ENCODE measurements around the gene KDM2B.
"Not testable (repeated sequence)": the region's sequence is repeated elsewhere in the genome, so short reads cannot be mapped to it uniquely, and the experiment has no call there.

The KDM2B gene

GRCh38 chr12:121499929-121500793 is 80.7 kb downstream of the KDM2B start:
- no peak for DNase-seq (ENCODE audit: low read depth)

DNA sequence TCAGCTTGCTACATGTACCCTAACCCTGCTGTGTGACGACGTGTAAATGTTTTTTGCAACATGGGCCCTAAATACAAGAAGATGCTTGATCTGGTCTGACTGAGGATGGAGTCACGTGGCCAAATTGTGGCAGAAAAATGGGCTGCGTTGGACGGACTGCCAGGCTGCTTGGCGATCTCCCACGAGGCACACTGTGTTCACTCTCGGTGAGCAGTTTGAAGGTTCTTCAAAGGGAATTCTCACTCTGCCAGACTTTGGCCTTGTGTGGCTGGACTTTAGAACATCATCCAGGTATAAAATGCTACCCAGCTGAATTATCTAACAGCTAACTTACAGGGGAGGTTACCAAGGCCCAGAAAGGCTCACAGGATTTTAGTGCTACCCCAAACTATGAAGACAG is 85.1 kb downstream of the KDM2B start:
- DNase-seq (ENCODE audit: low read depth): no peak

GRCh38 chr12:121494093-121494787 is 86.6 kb downstream of the KDM2B start:
- DNase-seq (ENCODE audit: low read depth): no peak

GRCh38 chr12:121490401-121491281 is 90.2 kb downstream of the KDM2B start:
- DNase-seq (ENCODE audit: low read depth): no peak

DNA sequence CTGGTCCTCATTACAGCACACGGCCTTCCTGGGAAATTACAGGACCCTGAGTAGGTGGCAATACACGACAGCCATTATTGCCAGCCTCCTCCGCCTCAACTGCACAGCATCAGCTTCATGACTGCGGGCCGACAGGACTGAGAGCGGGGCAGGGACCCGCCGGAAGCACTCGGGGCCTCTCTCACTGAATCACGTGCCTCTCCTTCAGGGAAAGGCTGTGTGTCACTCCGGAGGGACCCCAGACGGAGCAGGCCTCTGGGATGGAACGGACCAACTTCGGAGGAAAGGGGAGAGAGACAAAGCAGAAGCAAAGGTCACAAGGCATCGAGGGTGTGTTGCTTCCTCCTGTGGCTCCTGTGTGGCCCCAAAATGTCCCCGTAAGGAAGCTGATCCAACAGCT is 90.9 kb downstream of the KDM2B start:
- DNase-seq (ENCODE audit: low read depth): no peak

- DNase-seq (ENCODE audit: low read depth): no peak
Observed at GRCh38 chr12:121484967-121485366, 95.9 kb downstream of the KDM2B start.

GRCh38 chr12:121484564-121484963 is 96.3 kb downstream of the KDM2B start:
- DNase-seq (ENCODE audit: low read depth): not testable (repeated sequence)

GRCh38 chr12:121483949-121484348 is 96.9 kb downstream of the KDM2B start:
- no peak for DNase-seq (ENCODE audit: low read depth)

DNA sequence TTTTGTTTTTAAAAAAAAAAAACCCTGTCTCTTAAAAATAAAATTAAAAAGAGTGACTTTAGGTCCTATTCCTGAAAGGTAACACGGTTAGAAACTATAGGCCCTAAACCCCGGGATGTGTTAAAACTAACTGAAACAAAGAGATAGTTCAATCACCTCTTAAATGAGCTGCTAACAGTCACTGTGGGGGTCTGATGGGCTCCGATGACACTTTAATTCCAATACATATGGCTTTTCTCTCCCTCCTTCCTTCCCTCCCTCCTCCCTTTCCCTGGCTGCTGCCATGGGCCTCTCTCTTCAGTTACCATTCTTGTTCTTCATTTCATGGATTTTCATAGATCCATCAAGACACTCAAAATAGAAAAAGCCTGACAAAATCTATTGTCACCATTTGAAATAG is 104.3 kb downstream of the KDM2B start:
- DNase-seq (ENCODE audit: low read depth): no peak

GRCh38 chr12:121475279-121475678 is 105.5 kb downstream of the KDM2B start:
- DNase-seq (ENCODE audit: low read depth): no peak

GRCh38 chr12:121472150-121472905 is 108.5 kb downstream of the KDM2B start:
- DNase-seq (ENCODE audit: low read depth): no peak

DNA sequence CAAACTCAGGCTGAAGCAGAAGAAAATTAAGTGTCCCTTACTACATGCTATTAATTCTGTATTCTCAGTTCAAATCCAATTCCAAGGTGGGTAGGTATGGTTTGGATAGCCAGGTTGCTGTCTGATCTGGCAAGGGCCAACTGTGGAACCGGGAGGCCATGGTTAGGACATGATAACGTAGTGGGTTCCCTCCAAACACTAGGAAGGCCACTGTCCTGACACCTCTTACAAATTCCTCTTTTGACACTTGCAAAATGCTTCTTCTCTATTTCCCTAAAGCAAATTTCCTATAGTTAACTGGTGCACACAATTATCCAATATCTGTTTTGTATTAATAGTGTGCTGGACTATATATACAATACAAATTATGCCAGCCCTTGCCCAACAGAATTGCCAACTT is 110.1 kb downstream of the KDM2B start:
- no peak for DNase-seq (ENCODE audit: low read depth)

- DNase-seq (ENCODE audit: low read depth): no peak
Observed at GRCh38 chr12:121468499-121468801, 112.4 kb downstream of the KDM2B start.

- no peak for DNase-seq (ENCODE audit: low read depth)
Observed at GRCh38 chr12:121467638-121468498, 113.0 kb downstream of the KDM2B start.

- DNase-seq (ENCODE audit: low read depth): peak; percentile 81
Observed at GRCh38 chr12:121466794-121467637, 113.8 kb downstream of the KDM2B start.

GRCh38 chr12:121465921-121466793 is 114.7 kb downstream of the KDM2B start:
- no peak for DNase-seq (ENCODE audit: low read depth)

GRCh38 chr12:121464331-121464730 is 116.5 kb downstream of the KDM2B start:
- DNase-seq (ENCODE audit: low read depth): no peak

DNA sequence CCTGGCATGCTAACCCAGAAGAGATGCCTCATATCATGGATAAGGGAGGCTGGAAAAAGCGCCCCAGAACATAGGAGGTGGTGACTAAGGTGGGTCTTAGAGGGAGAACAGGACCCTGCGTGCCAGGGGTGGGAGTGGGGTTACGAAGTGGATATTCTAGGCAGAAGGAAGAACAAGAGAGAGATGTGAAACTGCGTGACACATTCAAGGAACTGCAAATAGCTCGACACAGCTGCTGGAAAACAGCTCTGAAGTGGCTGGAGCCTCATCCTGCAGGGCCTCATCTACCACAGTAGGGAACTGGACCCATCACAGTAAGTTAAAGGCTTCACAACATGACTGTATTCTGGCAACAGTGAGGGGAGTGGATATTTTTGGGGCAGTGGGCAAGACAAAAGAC is 119.8 kb downstream of the KDM2B start:
- no peak for DNase-seq (ENCODE audit: low read depth)

DNA sequence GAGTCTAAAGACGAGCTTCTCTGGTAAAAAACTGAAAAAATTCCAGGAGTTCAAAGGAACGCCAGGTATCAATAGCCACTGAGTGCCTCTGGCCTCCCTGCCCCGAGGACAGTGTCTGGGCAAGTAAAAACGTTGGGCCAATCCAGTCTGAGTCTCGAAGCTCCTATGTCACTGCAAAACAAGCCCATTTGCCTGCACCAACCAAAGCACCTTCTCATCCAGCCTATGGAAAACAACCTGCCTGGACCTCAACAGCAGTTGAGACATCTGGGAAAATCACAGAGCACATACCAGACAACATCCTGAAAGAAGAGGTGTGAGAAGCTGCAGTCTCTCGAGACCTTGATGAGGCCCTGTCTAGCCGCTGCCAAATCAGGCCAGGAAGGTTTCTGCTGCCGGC is 124.3 kb downstream of the KDM2B start:
- DNase-seq (ENCODE audit: low read depth): no peak
